A549 (cell line): ENCODE data around the gene GRID2. TPM values are rescaled to one million over a fixed set of nuclear protein-coding genes. Genes with fewer than 3 reads are reported as not detected.

Experiments used
- ATAC-seq, 2 experiments: fragments of 200-7000 bp in 1 of 2; fragments of >200 bp in 1 of 2; cut with Nextera tagmentation in 1 of 2; cut with Tn5 transposase in 1 of 2; 3 replicates each; pipeline versions ENCODE4 v1.8.0 to v1.9.1; 2018 to 2020; ENCODE audit warnings: mild to moderate bottlenecking in 1 of 2, moderate library complexity in 1 of 2
- CTCF ChIA-PET: fragments of 300-600 bp; sonication (Branson Sonifier 250); formaldehyde crosslinking; extraction: SDS; loops from one replicate; lab custom pipeline; 2021; ENCODE audit warnings: antibody characterized with exemption, inconsistent platforms; lab: Yijun Ruan, JAX
- POLR2A ChIA-PET: fragments of 350-600 bp; formaldehyde crosslinking; extraction: SDS; loops from one replicate; lab custom pipeline; 2021; ENCODE audit warnings: antibody characterized with exemption, inconsistent platforms; lab: Yijun Ruan, JAX
- DNase-seq, 2 experiments: peaks; one replicate each; pipeline versions ENCODE4 v3.0.0 to v3.0.0-alpha.2; 2011 to 2016; ENCODE audit warnings: low read depth in 1 of 2, low spot score in 1 of 2
- FAIRE-seq: peaks from 2 replicates; lab custom pipeline; 2011; peaks lifted over from hg19 to GRCh38; lab: Jason Lieb, UNC
- H3K27ac ChIP-seq, 2 experiments: fragments of >200 bp; sonication (Bioruptor Twin); formaldehyde crosslinking; 3 replicates each; pipeline ENCODE4 v1.5.1; 2016 to 2017
- H3K4me1 ChIP-seq: fragments of >200 bp; sonication (Bioruptor Twin); formaldehyde crosslinking; 3 replicates; pipeline ENCODE4 v1.6.1; 2016
- H3K4me2 ChIP-seq: fragments of >200 bp; sonication (Bioruptor Twin); formaldehyde crosslinking; 3 replicates; pipeline ENCODE4 v1.6.1; 2016
- H3K4me3 ChIP-seq: fragments of >200 bp; sonication (Bioruptor Twin); formaldehyde crosslinking; 3 replicates; pipeline ENCODE4 v1.5.1; 2016
- H3K9me3 ChIP-seq: fragments of >200 bp; sonication (Bioruptor Twin); formaldehyde crosslinking; 3 replicates; pipeline ENCODE4 v1.6.1; 2016
- CBX8 ChIP-seq: fragments of 200-600 bp; sonication (generic); IDR thresholded peaks from 2 replicates; pipeline ENCODE4 v1.6.1; 2016
- CHD2 ChIP-seq: fragments of 150-350 bp; IDR thresholded peaks from 2 replicates; pipeline ENCODE4 v1.6.1; 2014; ENCODE audit warnings: low read length; ENCODE audit not compliant: partially characterized antibody
- EHMT2 ChIP-seq: fragments of 200-600 bp; sonication (generic); IDR thresholded peaks from 2 replicates; pipeline ENCODE4 v1.6.1; 2016; ENCODE audit warnings: antibody characterized with exemption, low read depth, mild to moderate bottlenecking, moderate library complexity
- ESRRA ChIP-seq: fragments of 150-350 bp; IDR thresholded peaks from 2 replicates; pipeline ENCODE4 v1.6.1; 2014; ENCODE audit warnings: mild to moderate bottlenecking, low read length, borderline replicate concordance
- FOSB ChIP-seq: fragments of 250-450 bp; sonication (Bioruptor Pico); IDR thresholded peaks from 2 replicates; pipeline ENCODE4 v1.5.0; 2020; ENCODE audit warnings: mild to moderate bottlenecking, moderate library complexity
- FOXS1 ChIP-seq: fragments of 250-450 bp; sonication (Bioruptor Pico); IDR thresholded peaks from 2 replicates; pipeline ENCODE4 v1.5.0; 2020; ENCODE audit warnings: mild to moderate bottlenecking, moderate library complexity
- GATA3 ChIP-seq: IDR thresholded peaks from 2 replicates; pipeline ENCODE4 v1.6.1; 2012; ENCODE audit warnings: borderline replicate concordance
- HOXB5 ChIP-seq: fragments of 250-450 bp; sonication (Bioruptor Pico); IDR thresholded peaks from 2 replicates; pipeline ENCODE4 v1.5.0; 2020; ENCODE audit warnings: mild to moderate bottlenecking, moderate library complexity
- JUNB ChIP-seq: fragments of >200 bp; sonication (Bioruptor Twin); formaldehyde crosslinking; IDR thresholded peaks from 2 replicates; pipeline ENCODE4 v1.6.1; 2016
- KDM1A ChIP-seq: fragments of 200-600 bp; sonication (generic); IDR thresholded peaks from 2 replicates; pipeline ENCODE4 v1.6.1; 2016; ENCODE audit warnings: low read depth, mild to moderate bottlenecking
- KDM5A ChIP-seq: fragments of 200-600 bp; sonication (generic); IDR thresholded peaks from 2 replicates; pipeline ENCODE4 v1.6.1; 2016; ENCODE audit warnings: antibody characterized with exemption, mild to moderate bottlenecking
- MYC ChIP-seq: IDR thresholded peaks from 2 replicates; pipeline ENCODE4 v1.6.1; 2012; ENCODE audit warnings: mild to moderate bottlenecking, inconsistent platforms, low read length, improper control_type of control experiment, borderline replicate concordance
- NFE2L2 ChIP-seq: fragments of 150-350 bp; conservative IDR thresholded peaks from 2 replicates; pipeline ENCODE4 v1.6.1; 2014; ENCODE audit warnings: low read length
- NPAS2 ChIP-seq: fragments of 250-450 bp; sonication (Bioruptor Pico); IDR thresholded peaks from 2 replicates; pipeline ENCODE4 v1.8.0; 2022; ENCODE audit warnings: mild to moderate bottlenecking, moderate library complexity, borderline replicate concordance
- PHF8 ChIP-seq: fragments of 200-600 bp; sonication (generic); IDR thresholded peaks from 2 replicates; pipeline ENCODE4 v1.6.1; 2016; ENCODE audit warnings: low read depth, mild to moderate bottlenecking, antibody characterized with exemption, moderate library complexity, borderline replicate concordance
- POLR2A ChIP-seq: IDR thresholded peaks from 2 replicates; pipeline ENCODE4 v1.6.1; 2012; ENCODE audit warnings: mild to moderate bottlenecking, low read length
- SMC3 ChIP-seq: fragments of >200 bp; sonication (Bioruptor Twin); formaldehyde crosslinking; IDR thresholded peaks from 3 replicates; pipeline ENCODE4 v1.6.1; 2018; ENCODE audit warnings: inconsistent platforms
- TFCP2L1 ChIP-seq: fragments of 250-450 bp; sonication (Bioruptor Pico); IDR thresholded peaks from 2 replicates; pipeline ENCODE4 v1.5.0; 2021; ENCODE audit warnings: mild to moderate bottlenecking
- ZSCAN20 ChIP-seq: fragments of 250-450 bp; sonication (Bioruptor Pico); IDR thresholded peaks from 2 replicates; pipeline ENCODE4 v1.8.0; 2022; ENCODE audit warnings: mild to moderate bottlenecking, moderate library complexity
- WGBS: methylation state at CpG from one replicate; pipeline ENCODE4 v1.1.6; 2017; ENCODE audit errors: missing lambda C conversion rate; 5-methylcytosine and 5-hydroxymethylcytosine counted together
- polyA plus RNA-seq, 4 experiments: library from polyadenylated mRNA; depleted of rRNA in 3 of 4; stranded (reverse); fragments of >200 nt; fragmentation: RNase III in 1 of 4; extraction: RNeasy Plus Mini Kit Qiagen cat#74134 plus additional on column Dnase treatment in 1 of 4; gene quantifications; 2 replicates in 3 of 4; 3 replicates in 1 of 4; pipeline ENCODE4 v1.2.3, GENCODE V29; 2011 to 2017
- TF ChIP-seq, protein P1 (sequence below): fragments of 250-450 bp; sonication (Bioruptor Pico); IDR thresholded peaks from 2 replicates; pipeline ENCODE4 v1.5.0; 2020; ENCODE audit warnings: low read depth, mild to moderate bottlenecking, moderate library complexity
- TF ChIP-seq, protein P2 (sequence below): fragments of 250-450 bp; sonication (Bioruptor Pico); IDR thresholded peaks from 2 replicates; pipeline ENCODE4 v1.5.0; 2021; ENCODE audit warnings: mild to moderate bottlenecking, moderate library complexity, borderline replicate concordance
- TF ChIP-seq, protein P3 (sequence below): IDR thresholded peaks from 2 replicates; pipeline ENCODE4 v1.6.1; 2012
- TF ChIP-seq, protein P4 (sequence below): fragments of >200 bp; sonication (Bioruptor Twin); formaldehyde crosslinking; IDR thresholded peaks from 2 replicates; pipeline ENCODE4 v1.6.1; 2016
- TF ChIP-seq, protein P5 (sequence below): IDR thresholded peaks from 2 replicates; pipeline ENCODE4 v1.6.1; 2012

Gene GRID2
- polyA plus RNA-seq, 2 of the 4 experiments (the other 2 are of a cell fraction), result not detected

DNA sequence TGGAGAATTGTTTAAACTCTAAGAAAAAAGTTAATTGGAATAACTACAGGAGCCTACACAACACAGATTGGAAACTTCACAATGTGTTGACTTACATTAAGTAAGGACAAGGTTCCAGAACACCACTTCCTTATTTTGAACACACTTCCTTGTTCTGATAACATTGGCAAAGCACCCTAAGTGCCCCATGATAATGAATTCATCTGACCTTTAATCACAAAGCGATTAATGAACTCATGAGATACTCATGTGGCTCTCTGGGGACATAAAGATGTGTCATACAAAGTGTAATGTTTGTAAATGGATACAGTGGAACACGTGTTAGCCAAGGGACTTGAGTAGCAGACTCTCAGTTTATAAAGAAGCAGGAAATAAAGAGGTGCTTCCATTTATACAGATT is 1455.7 kb downstream of the GRID2 start:
- TF ChIP-seq EHMT2 (no peak), TFCP2L1 (CRISPR knock-in tag) (no peak), NFE2L2 (no peak), FOSB (CRISPR knock-in tag) (no peak), FOXS1 (CRISPR knock-in tag) (no peak), KDM5A (no peak), JUNB (no peak), ESRRA (no peak), ZSCAN20 (no peak), MYC (no peak), NPAS2 (no peak), CHD2 (no peak), KDM1A (no peak), POLR2A (no peak)
- TF ChIP-seq, protein P1, sequence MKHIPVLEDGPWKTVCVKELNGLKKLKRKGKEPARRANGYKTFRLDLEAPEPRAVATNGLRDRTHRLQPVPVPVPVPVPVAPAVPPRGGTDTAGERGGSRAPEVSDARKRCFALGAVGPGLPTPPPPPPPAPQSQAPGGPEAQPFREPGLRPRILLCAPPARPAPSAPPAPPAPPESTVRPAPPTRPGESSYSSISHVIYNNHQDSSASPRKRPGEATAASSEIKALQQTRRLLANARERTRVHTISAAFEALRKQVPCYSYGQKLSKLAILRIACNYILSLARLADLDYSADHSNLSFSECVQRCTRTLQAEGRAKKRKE (CRISPR knock-in tag), result no peak
- TF ChIP-seq, protein P2, sequence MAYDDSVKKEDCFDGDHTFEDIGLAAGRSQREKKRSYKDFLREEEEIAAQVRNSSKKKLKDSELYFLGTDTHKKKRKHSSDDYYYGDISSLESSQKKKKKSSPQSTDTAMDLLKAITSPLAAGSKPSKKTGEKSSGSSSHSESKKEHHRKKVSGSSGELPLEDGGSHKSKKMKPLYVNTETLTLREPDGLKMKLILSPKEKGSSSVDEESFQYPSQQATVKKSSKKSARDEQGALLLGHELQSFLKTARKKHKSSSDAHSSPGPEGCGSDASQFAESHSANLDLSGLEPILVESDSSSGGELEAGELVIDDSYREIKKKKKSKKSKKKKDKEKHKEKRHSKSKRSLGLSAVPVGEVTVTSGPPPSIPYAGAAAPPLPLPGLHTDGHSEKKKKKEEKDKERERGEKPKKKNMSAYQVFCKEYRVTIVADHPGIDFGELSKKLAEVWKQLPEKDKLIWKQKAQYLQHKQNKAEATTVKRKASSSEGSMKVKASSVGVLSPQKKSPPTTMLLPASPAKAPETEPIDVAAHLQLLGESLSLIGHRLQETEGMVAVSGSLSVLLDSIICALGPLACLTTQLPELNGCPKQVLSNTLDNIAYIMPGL (CRISPR knock-in tag), result no peak
- TF ChIP-seq, protein P3, sequence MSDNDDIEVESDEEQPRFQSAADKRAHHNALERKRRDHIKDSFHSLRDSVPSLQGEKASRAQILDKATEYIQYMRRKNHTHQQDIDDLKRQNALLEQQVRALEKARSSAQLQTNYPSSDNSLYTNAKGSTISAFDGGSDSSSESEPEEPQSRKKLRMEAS, result no peak
- TF ChIP-seq, all 56 proteins: peak for 0
- no peaks in the 10 kb centered on the region for H3K9me3 ChIP-seq
- POLR2A ChIA-PET, result no interaction called here
- no peak overlapping the region for H3K4me3 ChIP-seq
- H3K4me2 ChIP-seq, result no peak overlapping the region
- no peak for DNase-seq
- no peak overlapping the region for H3K27ac ChIP-seq
- 14% methylated on average over 2 of the region's 2 CpGs for WGBS
- H3K4me1 ChIP-seq, result no peaks in the 10 kb centered on the region
- CTCF ChIA-PET, result no interaction called here
- no peak for FAIRE-seq
- no peak for ATAC-seq

DNA sequence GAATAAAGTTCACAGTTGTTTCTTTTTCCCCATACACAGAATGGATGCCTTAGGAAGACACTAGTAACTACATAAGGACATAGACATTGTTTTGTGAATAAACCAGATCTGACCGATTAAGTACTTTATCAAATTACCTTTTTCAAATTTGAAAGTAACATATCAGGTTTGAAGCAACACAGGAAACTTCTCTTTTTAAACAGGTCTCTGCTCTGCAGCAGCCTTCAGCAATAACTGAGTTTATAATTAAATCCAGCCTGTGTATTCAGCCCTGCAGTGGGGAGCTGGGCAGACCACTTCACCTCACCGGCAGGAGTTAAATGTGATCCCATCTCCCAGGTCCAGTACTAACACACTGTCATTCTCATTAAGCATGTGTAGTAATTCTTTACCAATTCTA is 1456.5 kb downstream of the GRID2 start:
- no peak overlapping the region for H3K27ac ChIP-seq
- H3K4me3 ChIP-seq, result no peak overlapping the region
- ATAC-seq, result no peak
- no peaks in the 10 kb centered on the region for H3K9me3 ChIP-seq
- H3K4me2 ChIP-seq, result no peak overlapping the region
- no peaks in the 10 kb centered on the region for H3K4me1 ChIP-seq
- TF ChIP-seq CBX8 (no peak), EHMT2 (no peak), GATA3 (no peak), CHD2 (no peak), SMC3 (no peak), PHF8 (no peak), HOXB5 (CRISPR knock-in tag) (no peak), ZSCAN20 (no peak), KDM5A (no peak), FOSB (CRISPR knock-in tag) (no peak), KDM1A (no peak), NFE2L2 (no peak)
- TF ChIP-seq, protein P4, sequence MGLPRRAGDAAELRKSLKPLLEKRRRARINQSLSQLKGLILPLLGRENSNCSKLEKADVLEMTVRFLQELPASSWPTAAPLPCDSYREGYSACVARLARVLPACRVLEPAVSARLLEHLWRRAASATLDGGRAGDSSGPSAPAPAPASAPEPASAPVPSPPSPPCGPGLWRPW, result no peak
- TF ChIP-seq, protein P5, sequence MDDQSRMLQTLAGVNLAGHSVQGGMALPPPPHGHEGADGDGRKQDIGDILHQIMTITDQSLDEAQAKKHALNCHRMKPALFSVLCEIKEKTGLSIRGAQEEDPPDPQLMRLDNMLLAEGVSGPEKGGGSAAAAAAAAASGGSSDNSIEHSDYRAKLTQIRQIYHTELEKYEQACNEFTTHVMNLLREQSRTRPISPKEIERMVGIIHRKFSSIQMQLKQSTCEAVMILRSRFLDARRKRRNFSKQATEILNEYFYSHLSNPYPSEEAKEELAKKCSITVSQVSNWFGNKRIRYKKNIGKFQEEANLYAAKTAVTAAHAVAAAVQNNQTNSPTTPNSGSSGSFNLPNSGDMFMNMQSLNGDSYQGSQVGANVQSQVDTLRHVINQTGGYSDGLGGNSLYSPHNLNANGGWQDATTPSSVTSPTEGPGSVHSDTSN, result no peak
- TF ChIP-seq, protein P1 (CRISPR knock-in tag), result no peak
- WGBS, result 91% methylated on average over 2 of the region's 2 CpGs
- CTCF ChIA-PET, result no interaction called here
- no peak for FAIRE-seq
- POLR2A ChIA-PET, result no interaction called here
- DNase-seq, result no peak
